Stimulated activated CD8-positive, alpha-beta memory T cell treated with anti-CD3 and anti-CD28 coated beads, Interleukin-15, amount 100 ng/mL, for 1 hour (primary cell): ENCODE data around the gene COL26A1.

Experiments
- DNase-seq: peaks from one replicate; pipeline ENCODE4 v3.0.0-alpha.2; 2020; ENCODE audit warnings: low read depth

COL26A1 gene

DNA sequence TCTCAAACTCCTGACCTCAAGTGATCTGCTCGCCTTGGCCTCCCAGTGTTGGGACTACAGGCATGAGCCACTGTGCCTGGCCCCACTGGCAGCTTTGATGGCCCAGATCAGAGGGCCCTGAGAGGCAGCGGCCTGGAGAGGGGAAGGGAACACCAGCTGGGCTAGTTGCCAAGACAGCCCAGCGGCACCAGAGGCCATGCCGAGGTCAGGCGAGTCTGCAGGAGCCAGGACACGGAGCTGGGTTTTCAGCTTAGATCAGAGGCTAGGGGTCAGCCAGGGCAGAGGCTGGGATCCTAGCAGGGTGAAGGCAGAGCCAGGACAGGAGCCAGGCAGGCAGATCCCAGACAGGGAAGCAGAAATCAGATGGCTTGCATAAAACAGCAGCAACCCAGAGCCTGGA is 173.6 kb downstream of the COL26A1 start:
- DNase-seq: no peak

DNA sequence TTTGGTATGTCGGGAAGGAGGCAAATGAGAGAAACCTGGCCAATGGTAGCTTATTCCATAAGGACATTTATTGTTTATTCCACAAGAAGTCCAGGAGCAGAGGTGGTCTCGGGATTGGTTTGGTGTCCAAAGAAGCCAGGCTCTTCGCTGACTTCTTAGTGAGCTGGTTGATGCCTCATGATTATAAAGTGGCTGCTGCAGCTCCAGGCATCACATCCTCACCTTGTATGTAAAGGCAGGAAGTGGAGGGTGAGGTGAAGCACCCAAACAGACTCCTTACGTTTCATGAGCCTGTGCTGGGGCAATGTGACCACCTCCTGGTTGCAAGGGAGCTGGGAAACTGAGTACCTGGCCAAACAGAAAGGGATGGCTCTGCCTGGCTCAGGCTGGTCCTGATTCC is 174.0 kb downstream of the COL26A1 start:
- no peak for DNase-seq

- no peak for DNase-seq
Measured at GRCh38 chr7:101537205-101537604, 174.5 kb downstream of the COL26A1 start.

DNA sequence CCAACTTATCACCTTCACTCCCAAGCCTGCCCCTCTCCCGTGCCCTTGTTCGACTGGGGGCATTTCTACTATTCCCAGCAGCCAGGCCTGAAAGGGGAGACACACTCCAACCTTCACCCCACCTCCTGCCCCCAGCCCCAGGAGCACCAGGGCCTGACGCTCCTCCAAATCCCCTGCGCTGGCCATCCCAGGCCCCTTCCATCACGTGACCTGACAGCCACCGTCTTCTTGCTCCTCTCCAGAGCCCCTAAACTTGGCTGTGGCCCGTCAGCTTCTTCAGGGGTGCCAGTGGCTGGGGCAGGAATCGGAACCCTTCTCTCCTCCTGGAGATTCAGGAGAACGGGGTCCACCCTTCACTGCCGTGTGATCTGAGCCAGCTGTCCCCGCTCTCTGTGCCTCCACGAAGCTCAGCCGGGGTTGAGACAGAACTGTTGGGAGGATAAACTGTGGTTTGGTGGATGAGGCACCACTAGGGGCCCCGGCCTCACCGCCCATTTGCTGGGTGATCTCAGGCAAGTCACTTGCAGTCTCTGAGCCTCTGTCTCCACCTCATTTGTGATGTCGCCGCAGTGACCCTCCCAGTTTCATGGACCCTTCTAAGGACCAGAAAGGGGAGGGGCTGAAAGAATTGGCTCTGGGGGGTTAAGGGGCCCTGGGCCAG is 175.4 kb downstream of the COL26A1 start:
- DNase-seq: no peak

DNA sequence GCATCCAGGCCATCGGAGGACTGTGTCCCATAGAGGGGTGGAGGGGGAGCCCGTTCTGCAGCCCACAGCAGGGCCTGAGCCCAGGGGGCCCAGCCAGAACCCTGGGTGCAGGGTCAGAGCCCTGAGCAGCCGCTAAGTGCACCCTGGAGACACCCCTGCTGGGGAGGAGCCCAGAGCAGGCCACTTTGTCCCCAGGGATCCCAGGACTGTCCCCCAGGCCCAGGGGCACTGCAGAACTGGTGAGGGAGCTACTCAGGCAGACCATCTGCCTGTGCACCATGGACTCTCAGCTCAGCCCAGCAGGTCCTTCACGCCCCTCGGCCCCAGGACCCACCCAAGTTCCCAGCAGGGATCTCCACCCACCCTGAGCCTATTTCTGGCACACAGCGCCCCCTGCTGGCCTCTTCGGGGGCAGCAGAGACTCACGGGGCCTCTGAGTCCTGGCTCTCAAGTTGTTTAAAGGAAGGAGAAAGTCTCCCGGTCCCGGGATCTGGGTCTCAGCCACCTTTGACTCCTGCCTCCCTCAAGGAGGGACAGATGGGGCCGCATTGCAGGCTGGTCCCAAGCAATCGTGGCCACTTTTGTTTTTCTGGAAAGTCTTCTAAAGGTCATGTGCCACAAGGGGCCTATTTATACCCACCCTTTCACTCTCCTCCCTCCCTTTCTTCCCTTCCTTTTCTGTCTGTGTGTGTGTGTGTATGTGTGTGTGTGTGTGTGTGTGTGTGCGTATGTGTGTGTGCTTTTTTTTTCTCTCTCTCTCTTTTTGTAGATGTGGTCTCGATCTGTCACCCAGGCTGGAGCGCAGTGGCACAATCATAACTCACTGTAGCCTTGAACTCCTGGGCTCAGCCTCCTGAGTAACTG is 176.2 kb downstream of the COL26A1 start:
- DNase-seq: peak; percentile 35

DNA sequence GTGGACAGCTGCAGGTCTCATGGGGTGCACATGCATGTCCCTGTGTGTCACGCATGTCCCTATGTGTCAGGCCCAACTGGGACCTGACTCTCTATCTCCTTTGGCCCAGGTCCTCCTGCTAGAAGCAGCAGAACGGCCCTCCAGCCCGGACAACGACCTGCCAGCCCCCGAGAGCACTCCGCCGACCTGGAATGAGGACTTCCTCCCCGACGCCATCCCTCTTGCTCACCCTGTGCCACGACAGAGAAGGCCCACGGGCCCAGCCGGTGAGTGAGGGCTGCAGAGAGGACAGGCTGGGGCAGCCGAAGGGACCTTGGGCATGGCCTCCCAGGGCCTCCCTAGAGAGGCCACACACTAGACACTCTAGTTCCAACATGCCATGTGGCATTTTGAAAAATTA is 177.1 kb downstream of the COL26A1 start:
- DNase-seq: no peak

DNA sequence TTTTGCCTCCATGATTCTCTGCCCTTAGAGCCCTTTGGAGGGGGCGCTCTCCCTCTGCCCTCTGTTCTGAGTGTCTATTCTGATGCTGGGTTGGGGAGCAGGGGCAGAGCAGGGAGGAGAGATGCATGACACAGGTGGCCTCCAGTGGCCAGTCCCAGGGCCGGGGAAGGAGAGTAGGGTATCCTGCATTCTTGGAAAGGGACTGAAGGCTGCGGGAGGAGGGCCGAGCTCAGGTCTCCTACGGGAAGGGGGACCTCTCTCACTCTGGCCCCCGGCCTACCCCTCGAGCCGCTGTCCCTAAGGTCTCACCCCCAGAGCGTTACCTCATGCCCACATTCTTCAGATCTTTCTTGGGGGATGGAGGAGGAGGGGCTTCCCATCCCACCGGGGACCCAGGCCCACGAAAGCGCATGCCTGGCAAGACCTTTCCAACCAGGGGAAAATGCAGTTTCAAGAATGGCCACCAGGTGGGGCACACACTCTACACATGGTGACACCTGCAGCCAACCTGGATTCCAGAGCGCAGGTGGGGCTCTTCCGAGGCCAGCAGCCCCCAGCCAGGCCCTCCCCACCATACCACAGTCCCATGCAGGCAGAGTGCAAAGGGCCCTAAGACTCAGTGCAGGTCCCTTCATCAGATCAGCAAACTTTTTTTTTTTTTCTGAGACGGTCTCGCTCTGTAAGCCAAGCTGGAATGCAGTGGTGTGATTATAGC is 180.0 kb downstream of the COL26A1 start:
- DNase-seq: peak; percentile 69

DNA sequence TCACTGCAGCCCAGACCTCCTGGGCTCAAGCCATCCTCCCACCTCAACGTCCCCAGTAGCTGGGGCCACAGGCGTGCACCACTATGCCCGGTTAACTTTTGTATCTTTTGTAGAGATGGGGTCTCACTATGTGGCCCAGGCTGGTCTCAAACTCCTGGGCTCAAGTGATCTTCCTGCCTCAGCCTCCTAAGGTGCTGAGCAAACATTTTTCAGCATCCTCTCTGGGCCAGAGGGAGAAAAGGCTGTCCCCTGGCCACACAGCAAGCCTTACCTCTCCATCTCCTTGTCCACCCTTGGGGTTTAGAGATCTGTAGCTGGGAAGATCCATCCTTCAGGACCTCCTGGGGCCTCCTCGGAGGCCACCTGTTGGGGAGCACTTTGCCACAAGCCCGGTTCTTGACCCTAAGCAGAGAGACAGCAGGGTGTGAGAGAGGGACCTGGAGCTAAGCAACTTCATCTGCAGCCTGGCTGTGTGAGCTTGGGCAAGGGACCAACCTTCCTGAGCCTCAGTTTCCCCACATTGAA is 180.6 kb downstream of the COL26A1 start:
- DNase-seq: no peak

DNA sequence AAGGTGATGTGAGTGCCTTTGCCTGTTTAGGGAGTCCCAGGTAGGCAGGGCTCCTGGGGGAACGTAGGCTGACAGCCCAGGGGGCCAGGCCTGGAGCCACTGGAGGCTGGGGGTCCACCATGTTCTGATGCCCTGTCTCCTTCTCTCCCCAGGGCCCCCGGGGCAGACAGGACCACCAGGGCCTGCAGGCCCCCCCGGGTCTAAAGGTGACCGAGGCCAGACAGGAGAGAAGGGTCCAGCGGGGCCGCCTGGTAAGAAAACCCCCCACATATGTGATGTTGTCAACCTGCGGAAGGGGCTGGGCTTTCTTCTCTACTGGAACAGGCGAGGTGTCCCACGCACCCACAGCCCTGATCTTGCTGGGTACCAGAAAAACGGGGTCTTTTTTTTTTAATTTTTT is 181.2 kb downstream of the COL26A1 start:
- DNase-seq: no peak

DNA sequence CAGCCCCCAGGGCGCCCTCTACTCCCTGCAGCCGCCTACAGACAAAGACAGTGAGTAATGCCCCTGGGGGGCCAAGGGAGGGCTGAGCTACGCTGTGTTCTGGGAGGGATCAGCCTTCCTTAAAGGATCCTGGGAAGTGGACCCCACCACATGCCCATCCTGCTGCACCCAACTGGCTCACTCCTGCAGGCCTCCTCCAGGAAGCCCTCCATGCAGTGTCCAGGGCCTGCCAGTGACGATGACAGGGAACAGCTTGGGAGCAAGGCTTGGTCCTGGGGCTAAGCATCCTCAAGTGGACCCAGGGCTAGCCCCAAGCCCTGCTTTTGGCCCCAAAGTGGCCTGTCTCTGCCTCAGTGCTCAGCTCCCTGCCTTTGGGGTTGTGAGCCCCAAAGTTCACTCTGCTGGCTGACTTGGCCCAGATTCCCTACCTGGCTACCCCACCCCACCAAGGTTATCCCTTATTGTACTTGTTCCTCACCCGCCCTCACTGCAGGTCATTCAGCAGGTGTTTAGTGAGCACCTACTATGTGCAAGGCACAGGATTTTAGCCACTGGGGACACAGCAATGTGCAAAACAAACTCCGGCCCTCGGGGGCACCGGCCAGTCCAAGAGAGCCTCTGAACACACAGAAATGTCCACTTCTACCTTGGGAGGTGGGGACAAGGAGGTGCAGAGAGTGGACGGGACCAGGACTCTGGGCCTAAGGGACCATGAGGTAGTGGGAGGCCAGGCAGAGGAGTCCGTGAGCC is 182.9 kb downstream of the COL26A1 start:
- DNase-seq: no peak

GRCh38 chr7:101546308-101546936 is 183.7 kb downstream of the COL26A1 start:
- DNase-seq: no peak

GRCh38 chr7:101547022-101547915 is 184.6 kb downstream of the COL26A1 start:
- DNase-seq: no peak

DNA sequence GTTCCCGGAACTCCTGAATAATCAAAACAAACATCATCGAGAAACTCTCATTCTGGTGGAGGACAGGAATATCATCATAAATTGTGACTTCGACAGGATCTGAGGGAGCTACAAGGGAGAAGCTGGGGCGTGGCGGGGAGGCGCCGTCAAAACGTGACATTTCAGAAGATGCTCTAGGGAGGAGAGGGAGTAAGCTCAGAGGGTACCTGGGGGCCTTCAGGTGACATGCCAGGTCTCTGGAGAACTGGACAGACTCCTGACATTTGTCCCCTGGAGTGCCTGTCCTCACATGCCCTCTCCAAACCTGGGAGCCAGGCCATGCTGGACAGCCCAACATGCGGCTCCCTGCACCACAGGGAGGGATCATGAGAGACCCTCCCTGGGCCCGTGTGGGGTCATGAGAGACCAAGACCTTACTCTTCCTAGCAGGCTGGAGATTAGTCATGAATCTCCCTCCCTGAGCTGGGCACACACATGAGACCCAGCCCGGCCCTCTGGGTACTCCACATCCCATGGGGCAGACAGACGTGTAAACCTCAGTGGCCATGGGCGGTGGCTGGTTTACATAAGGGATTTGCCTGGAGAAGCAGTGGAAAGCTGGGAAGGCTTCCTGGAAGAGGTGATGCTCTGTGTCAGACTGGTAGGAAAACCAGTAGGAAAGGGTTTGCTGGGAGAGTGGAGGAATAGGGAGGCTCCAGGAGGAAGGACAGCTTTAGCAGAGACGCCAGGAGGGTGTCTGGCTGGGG is 185.4 kb downstream of the COL26A1 start:
- no peak for DNase-seq

GRCh38 chr7:101549734-101550133 is 187.1 kb downstream of the COL26A1 start:
- DNase-seq: no peak

GRCh38 chr7:101550641-101551541 is 188.2 kb downstream of the COL26A1 start:
- no peak for DNase-seq

DNA sequence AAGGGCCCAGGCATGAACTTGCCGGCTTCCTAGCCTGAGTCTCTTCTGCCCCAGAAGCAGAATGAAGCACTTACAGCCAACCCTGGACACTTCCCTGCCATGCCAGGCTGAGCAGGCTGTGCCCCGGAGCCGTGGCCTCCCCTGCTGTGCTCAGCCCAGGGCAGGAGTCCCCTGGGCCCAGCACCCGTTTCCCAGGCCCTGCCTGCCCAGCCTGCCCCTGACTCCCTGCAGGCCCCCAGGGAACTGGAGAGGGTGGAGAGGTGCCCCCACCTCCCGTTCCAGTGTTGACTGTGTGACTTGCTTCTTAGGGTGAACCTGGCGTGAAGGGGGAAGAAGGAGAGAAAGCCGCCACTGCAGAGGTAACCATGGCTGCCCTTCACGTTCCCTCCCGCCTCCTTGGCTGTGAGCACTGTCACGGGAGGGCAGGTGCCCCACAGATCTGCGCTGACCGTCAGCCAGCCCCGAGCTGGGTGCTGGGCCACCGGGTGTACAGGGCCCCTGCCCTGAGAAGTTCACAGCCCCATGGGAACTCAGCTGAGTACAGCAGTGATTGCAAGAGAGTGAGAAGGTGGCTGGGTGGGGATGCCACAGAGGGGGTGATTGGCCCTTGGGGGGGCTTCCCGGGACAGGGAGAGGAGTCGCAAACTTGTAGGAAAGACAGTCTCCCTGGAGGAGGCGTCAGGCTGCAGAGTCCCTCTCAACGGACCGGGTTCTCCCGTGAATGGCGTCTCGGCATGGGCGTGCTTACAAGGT is 190.5 kb downstream of the COL26A1 start:
- no peak for DNase-seq

GRCh38 chr7:101553771-101554445 is 191.2 kb downstream of the COL26A1 start:
- DNase-seq: no peak
